Transverse colon (tissue), 3 donors: ENCODE measurements around the gene ZNHIT6.

Experiments used
- EP300 ChIP-seq: sonication (generic); formaldehyde crosslinking; IDR thresholded peaks from one replicate; pipeline ENCODE4 v1.6.1; 2017; ENCODE audit warnings: antibody characterized with exemption, low read depth
- POLR2A ChIP-seq: fragments of 450-650 bp; IDR thresholded peaks from one replicate; pipeline ENCODE4 v1.6.1; 2016; ENCODE audit warnings: antibody characterized with exemption, mild to moderate bottlenecking, moderate library complexity
- TF ChIP-seq, protein P1 (sequence below), 5 experiments: fragments of 200-600 bp in 3 of 5; fragments of 450-650 bp in 2 of 5; sonication (generic) in 3 of 5; IDR thresholded peaks; 1 replicate in 2 of 5; 2 replicates in 3 of 5; pipeline ENCODE4 v1.5.1; 2016 to 2017; ENCODE audit warnings: antibody characterized with exemption in 5 of 5, inconsistent platforms in 3 of 5, mild to moderate bottlenecking in 2 of 5, moderate library complexity in 1 of 5

DNA sequence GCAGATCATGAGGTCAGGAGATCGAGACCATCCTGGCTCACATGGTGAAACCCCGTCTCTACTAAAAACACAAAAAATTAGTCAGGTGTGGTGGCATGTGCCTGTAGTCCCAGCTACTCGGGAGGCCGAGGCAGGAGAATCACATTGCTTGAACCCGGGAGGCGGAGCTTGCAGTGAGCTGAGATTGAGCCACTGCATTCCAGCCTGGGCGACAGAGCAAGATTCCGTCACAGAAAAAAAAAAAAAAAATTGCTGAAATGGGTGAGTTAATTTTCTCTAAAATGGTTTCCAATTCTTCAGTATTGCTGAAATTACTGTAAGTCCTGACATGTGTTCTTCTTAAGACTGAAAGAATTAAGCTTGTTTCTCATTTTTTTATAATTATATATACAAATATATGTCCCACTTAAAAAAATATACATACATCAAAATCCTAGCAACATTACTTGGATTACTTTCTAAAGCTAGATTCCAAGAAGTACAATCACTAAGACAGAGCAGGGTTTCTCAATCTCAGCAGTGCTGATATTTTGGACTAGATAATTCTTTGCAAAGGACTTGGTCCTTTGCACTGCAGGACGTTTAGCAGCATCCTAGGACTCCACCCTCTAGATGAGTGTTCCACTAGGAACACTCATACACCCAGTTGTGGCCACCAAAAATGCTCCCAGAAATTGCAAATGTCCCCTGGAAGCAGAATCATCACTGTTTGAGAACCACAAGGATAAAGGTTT lies 24.8 kb downstream of the ZNHIT6 start:
- TF ChIP-seq EP300 (no peak), POLR2A (no peak)
- TF ChIP-seq, protein P1, sequence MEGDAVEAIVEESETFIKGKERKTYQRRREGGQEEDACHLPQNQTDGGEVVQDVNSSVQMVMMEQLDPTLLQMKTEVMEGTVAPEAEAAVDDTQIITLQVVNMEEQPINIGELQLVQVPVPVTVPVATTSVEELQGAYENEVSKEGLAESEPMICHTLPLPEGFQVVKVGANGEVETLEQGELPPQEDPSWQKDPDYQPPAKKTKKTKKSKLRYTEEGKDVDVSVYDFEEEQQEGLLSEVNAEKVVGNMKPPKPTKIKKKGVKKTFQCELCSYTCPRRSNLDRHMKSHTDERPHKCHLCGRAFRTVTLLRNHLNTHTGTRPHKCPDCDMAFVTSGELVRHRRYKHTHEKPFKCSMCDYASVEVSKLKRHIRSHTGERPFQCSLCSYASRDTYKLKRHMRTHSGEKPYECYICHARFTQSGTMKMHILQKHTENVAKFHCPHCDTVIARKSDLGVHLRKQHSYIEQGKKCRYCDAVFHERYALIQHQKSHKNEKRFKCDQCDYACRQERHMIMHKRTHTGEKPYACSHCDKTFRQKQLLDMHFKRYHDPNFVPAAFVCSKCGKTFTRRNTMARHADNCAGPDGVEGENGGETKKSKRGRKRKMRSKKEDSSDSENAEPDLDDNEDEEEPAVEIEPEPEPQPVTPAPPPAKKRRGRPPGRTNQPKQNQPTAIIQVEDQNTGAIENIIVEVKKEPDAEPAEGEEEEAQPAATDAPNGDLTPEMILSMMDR (IDR thresholded peaks at IDR 0.05) = no peak
